ENCODE measurements around the gene LRIT3. TPM values are rescaled to one million over a fixed set of nuclear protein-coding genes. Genes with fewer than 3 reads are reported as not detected.

LRIT3 gene
- total RNA-seq, 1 experiment from 2014 or later: 0.11 TPM

GRCh38 chr4:109801895-109802319 is 46.0 kb upstream of the LRIT3 start, which contains the start of gene CFI:
Gene CFI, minus strand, starts transcription at chr4:109801999. Its CDS starts 28 bp downstream, at chr4:109801971.
- CTCF ChIA-PET: no interaction called here
- no peak within 1 kb of the TSS for H3K4me2 ChIP-seq (ENCODE audit: low read length)
- TF ChIP-seq EZH2phosphoT487 (IDR thresholded peaks at IDR 0.05; ENCODE audit: borderline replicate concordance, low read length) (no peak), EZH2 (IDR thresholded peaks at IDR 0.05; ENCODE audit: low read length, unreplicated experiment) (no peak), CTCF (conservative IDR thresholded peaks at IDR 0.05; ENCODE audit: low read depth, low read length) (no peak)

GRCh38 chr4:109803924-109804571 is 43.9 kb upstream of the LRIT3 start:
- Histone ChIP-seq H2AFZ (ENCODE audit: low read length) (no peak overlapping the region), H3K27me3 (ENCODE audit: low read length) (no peaks in the 10 kb centered on the region), H3K9me2 (replicated peaks; ENCODE audit: low read length) (no peaks in the 10 kb centered on the region), H3K79me2 (ENCODE audit: low read length) (no peaks in the 10 kb centered on the region), H3F3A (ENCODE audit: low read length, unreplicated experiment) (no peaks in the 10 kb centered on the region), H3K4me2 (ENCODE audit: low read length) (no peak overlapping the region), H4K20me1 (ENCODE audit: low read length) (no peaks in the 10 kb centered on the region), H3K27ac (ENCODE audit: low read length) (no peak overlapping the region), H3K36me3 (ENCODE audit: low read depth, low read length) (no peaks in the 10 kb centered on the region), H3K4me3 (ENCODE audit: low read length) (no peak overlapping the region), H3K9me3 (ENCODE audit: low read length) (no peaks in the 10 kb centered on the region), H3K4me1 (ENCODE audit: insufficient read depth, low read length) (no peaks in the 10 kb centered on the region), H3K9ac (ENCODE audit: low read length) (no peak overlapping the region)
- DNase-seq: peak; percentile 58
- intact Hi-C loops (cut with micrococcal nuclease): loop anchor here (1.0 to 2.0 kb wide), 3 partner anchors 101 to 381 kb away; partner anchors contain the start of gene CASP6
- CTCF ChIA-PET: interaction anchor here (1.0 to 1.3 kb wide), 2 partner anchors 103 to 145 kb away, joined by 4 to 13 read pairs; no protein-coding TSS in a partner anchor
- POLR2A ChIA-PET (ENCODE audit: unreplicated experiment): no interaction called here
- BruUV-seq (replicated peaks): no TSS peak
- TF ChIP-seq CTCF (conservative IDR thresholded peaks at IDR 0.05; ENCODE audit: low read depth, low read length) (peak; percentile 68), EZH2 (IDR thresholded peaks at IDR 0.05; ENCODE audit: low read length, unreplicated experiment) (no peak)
- ATAC-seq: peak; percentile 80

More at GRCh38 chr4:109801895-109802319, 46.0 kb upstream of the LRIT3 start, which contains the start of gene CFI:
- H2AFZ ChIP-seq (ENCODE audit: low read length): no peak within 1 kb of the TSS
- H3K4me3 ChIP-seq (ENCODE audit: low read length): no peak within 1 kb of the TSS
- H3K36me3 ChIP-seq (ENCODE audit: low read depth, low read length): no peaks in the 10 kb centered on the region
- intact Hi-C loops (cut with micrococcal nuclease): no loop called here
- no peak within 1 kb of the TSS for H3K27ac ChIP-seq (ENCODE audit: low read length)
- H3K4me1 ChIP-seq (ENCODE audit: insufficient read depth, low read length): no peaks in the 10 kb centered on the region
- no peaks in the 10 kb centered on the region for H3K27me3 ChIP-seq (ENCODE audit: low read length)
- H3K9me2 ChIP-seq (replicated peaks; ENCODE audit: low read length): no peaks in the 10 kb centered on the region
- H4K20me1 ChIP-seq (ENCODE audit: low read length): no peaks in the 10 kb centered on the region
- ATAC-seq (no peak), DNase-seq (no peak)
- no peaks in the 10 kb centered on the region for H3F3A ChIP-seq (ENCODE audit: low read length, unreplicated experiment)
- H3K9me3 ChIP-seq (ENCODE audit: low read length): no peaks in the 10 kb centered on the region
- no peaks in the 10 kb centered on the region for H3K79me2 ChIP-seq (ENCODE audit: low read length)
- H3K9ac ChIP-seq (ENCODE audit: low read length): no peak within 1 kb of the TSS
- no TSS peak for BruUV-seq (replicated peaks)
- POLR2A ChIA-PET (ENCODE audit: unreplicated experiment): no interaction called here

- H2AFZ ChIP-seq (ENCODE audit: low read length): no peak overlapping the region
- H3K27ac ChIP-seq (ENCODE audit: low read length): no peak overlapping the region
- POLR2A ChIA-PET (ENCODE audit: unreplicated experiment): no interaction called here
- H3K27me3 ChIP-seq (ENCODE audit: low read length): no peaks in the 10 kb centered on the region
- H3K4me3 ChIP-seq (ENCODE audit: low read length): no peak overlapping the region
- no peaks in the 10 kb centered on the region for H4K20me1 ChIP-seq (ENCODE audit: low read length)
- CTCF ChIA-PET: no interaction called here
- no peaks in the 10 kb centered on the region for H3F3A ChIP-seq (ENCODE audit: low read length, unreplicated experiment)
- no peak for ATAC-seq
- TF ChIP-seq CTCF (conservative IDR thresholded peaks at IDR 0.05; ENCODE audit: low read depth, low read length): no peak
- TF ChIP-seq EZH2 (IDR thresholded peaks at IDR 0.05; ENCODE audit: low read length, unreplicated experiment): no peak
- TF ChIP-seq EZH2phosphoT487 (IDR thresholded peaks at IDR 0.05; ENCODE audit: borderline replicate concordance, low read length): no peak
- H3K36me3 ChIP-seq (ENCODE audit: low read depth, low read length): no peaks in the 10 kb centered on the region
- H3K4me2 ChIP-seq (ENCODE audit: low read length): no peak overlapping the region
- no peak for DNase-seq
- no peaks in the 10 kb centered on the region for H3K4me1 ChIP-seq (ENCODE audit: insufficient read depth, low read length)
- BruUV-seq (replicated peaks): no TSS peak
- no peaks in the 10 kb centered on the region for H3K9me3 ChIP-seq (ENCODE audit: low read length)
- H3K79me2 ChIP-seq (ENCODE audit: low read length): no peaks in the 10 kb centered on the region
- no peaks in the 10 kb centered on the region for H3K9me2 ChIP-seq (replicated peaks; ENCODE audit: low read length)
- H3K9ac ChIP-seq (ENCODE audit: low read length): no peak overlapping the region
- intact Hi-C loops (cut with micrococcal nuclease): no loop called here
These were observed 38.3 kb upstream of the LRIT3 start for GRCh38 chr4:109809655-109810054.
